ENCODE measurements around the gene IGFBP4. TPM values are rescaled to one million over a fixed set of nuclear protein-coding genes. Genes with fewer than 3 reads are reported as not detected.

Gene IGFBP4
- polyA plus RNA-seq, 2 donors: 34.1 to 80.6 TPM

- WGBS, 2 donors: 9 to 18% methylated on average over 15 of the region's 15 CpGs
- peak overlapping the region; percentile 63 to 74 for H3K4me3 ChIP-seq (ENCODE audit: low read depth in 1 of 2, low read length in 2 of 2)
- H3K9me3 ChIP-seq (ENCODE audit: control insufficient read depth in 2 of 2, insufficient read depth in 1 of 2, low read depth in 1 of 2, low read length in 1 of 2): no peaks in the 10 kb centered on the region
- peak overlapping the region; percentile 90 to 94 for H3K27ac ChIP-seq (ENCODE audit: low read depth in 2 of 2, low read length in 1 of 2)
- no peaks in the 10 kb centered on the region for H3K27me3 ChIP-seq (ENCODE audit: control insufficient read depth in 1 of 2, insufficient read depth in 2 of 2, low read length in 2 of 2)
- peaks cover 0 to 3% of the 10 kb centered on the region in 2 donors for H3K36me3 ChIP-seq (ENCODE audit: control insufficient read depth in 2 of 2, insufficient read depth in 2 of 2, low read length in 1 of 2)
- H3K4me1 ChIP-seq (ENCODE audit: control insufficient read depth in 2 of 2, insufficient read depth in 2 of 2, low read length in 1 of 2): peaks cover 3 to 27% of the 10 kb centered on the region in 2 donors
These were observed 994 bp downstream of the IGFBP4 start for GRCh38 chr17:40443988-40444899.

- H3K4me3 ChIP-seq (ENCODE audit: low read depth in 1 of 2, low read length in 2 of 2): peak overlapping the region; percentile 63 to 74
- H3K9me3 ChIP-seq (ENCODE audit: control insufficient read depth in 2 of 2, insufficient read depth in 1 of 2, low read depth in 1 of 2, low read length in 1 of 2): no peaks in the 10 kb centered on the region
- no peaks in the 10 kb centered on the region for H3K27me3 ChIP-seq (ENCODE audit: control insufficient read depth in 1 of 2, insufficient read depth in 2 of 2, low read length in 2 of 2)
- H3K27ac ChIP-seq (ENCODE audit: low read depth in 2 of 2, low read length in 1 of 2): peak overlapping the region; percentile 85 to 94
- H3K4me1 ChIP-seq (ENCODE audit: control insufficient read depth in 2 of 2, insufficient read depth in 2 of 2, low read length in 1 of 2): peaks cover 3 to 27% of the 10 kb centered on the region in 2 donors
- 43 to 49% methylated on average over 11 of the region's 11 CpGs for WGBS, 2 donors
- H3K36me3 ChIP-seq (ENCODE audit: control insufficient read depth in 2 of 2, insufficient read depth in 2 of 2, low read length in 1 of 2): peaks cover 0 to 3% of the 10 kb centered on the region in 2 donors
These were observed 2.7 kb downstream of the IGFBP4 start for GRCh38 chr17:40445751-40446468.

DNA sequence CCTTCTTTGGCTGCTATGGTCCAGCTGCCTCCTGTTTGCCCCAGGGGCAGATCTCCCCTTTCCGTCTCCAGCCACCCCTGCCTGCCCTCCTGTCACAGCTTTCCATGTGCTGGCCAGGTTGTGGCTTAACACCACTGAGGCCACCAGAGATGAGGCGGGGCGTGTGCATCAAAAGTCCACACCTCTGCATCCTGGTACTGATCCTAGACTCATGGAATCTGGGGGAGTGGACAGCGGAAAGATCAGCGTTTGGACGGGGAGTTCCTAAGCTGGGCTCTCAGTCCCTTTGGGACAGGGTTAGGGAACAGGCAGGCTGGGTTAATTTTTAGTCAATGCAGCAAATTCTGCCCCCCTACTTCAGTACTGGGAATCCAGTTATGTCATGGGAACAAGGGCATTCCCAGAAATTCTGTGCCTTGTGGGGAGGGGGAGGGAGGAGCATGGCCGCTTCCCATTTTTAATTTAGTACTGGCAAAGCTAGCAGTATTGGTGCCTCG, 3.9 kb downstream of the IGFBP4 start:
- WGBS, 2 donors: 48 to 65% methylated on average over 8 of the region's 8 CpGs
- peak overlapping the region; percentile 74 to 81 for H3K27ac ChIP-seq (ENCODE audit: low read depth in 2 of 2, low read length in 1 of 2)
- peaks cover 0 to 4% of the 10 kb centered on the region in 2 donors for H3K36me3 ChIP-seq (ENCODE audit: control insufficient read depth in 2 of 2, insufficient read depth in 2 of 2, low read length in 1 of 2)
- no peaks in the 10 kb centered on the region for H3K27me3 ChIP-seq (ENCODE audit: control insufficient read depth in 1 of 2, insufficient read depth in 2 of 2, low read length in 2 of 2)
- H3K4me1 ChIP-seq (ENCODE audit: control insufficient read depth in 2 of 2, insufficient read depth in 2 of 2, low read length in 1 of 2): peaks cover 3 to 29% of the 10 kb centered on the region in 2 donors
- peak overlapping the region in 1 of 2 donors; percentile 30 for H3K4me3 ChIP-seq (ENCODE audit: low read depth in 1 of 2, low read length in 2 of 2)
- no peaks in the 10 kb centered on the region for H3K9me3 ChIP-seq (ENCODE audit: control insufficient read depth in 2 of 2, insufficient read depth in 1 of 2, low read depth in 1 of 2, low read length in 1 of 2)

- Histone ChIP-seq H3K4me3 (ENCODE audit: low read depth in 1 of 2, low read length in 2 of 2) (peak overlapping the region in 1 of 2 donors; percentile 14), H3K4me1 (ENCODE audit: control insufficient read depth in 2 of 2, insufficient read depth in 2 of 2, low read length in 1 of 2) (peaks cover 3 to 29% of the 10 kb centered on the region in 2 donors), H3K36me3 (ENCODE audit: control insufficient read depth in 2 of 2, insufficient read depth in 2 of 2, low read length in 1 of 2) (peaks cover 0 to 8% of the 10 kb centered on the region in 2 donors), H3K27ac (ENCODE audit: low read depth in 2 of 2, low read length in 1 of 2) (peak overlapping the region; percentile 74 to 81), H3K27me3 (ENCODE audit: control insufficient read depth in 1 of 2, insufficient read depth in 2 of 2, low read length in 2 of 2) (no peaks in the 10 kb centered on the region), H3K9me3 (ENCODE audit: control insufficient read depth in 2 of 2, insufficient read depth in 1 of 2, low read depth in 1 of 2, low read length in 1 of 2) (no peaks in the 10 kb centered on the region)
- 59 to 74% methylated on average over 4 of the region's 4 CpGs for WGBS, 2 donors
These were observed 4.6 kb downstream of the IGFBP4 start for GRCh38 chr17:40447806-40448205.

- 16 to 26% methylated on average over 8 of the region's 8 CpGs for WGBS, 2 donors
- peak overlapping the region; percentile 74 to 81 for H3K27ac ChIP-seq (ENCODE audit: low read depth in 2 of 2, low read length in 1 of 2)
- H3K4me1 ChIP-seq (ENCODE audit: control insufficient read depth in 2 of 2, insufficient read depth in 2 of 2, low read length in 1 of 2): peaks cover 5 to 29% of the 10 kb centered on the region in 2 donors
- no peaks in the 10 kb centered on the region for H3K27me3 ChIP-seq (ENCODE audit: control insufficient read depth in 1 of 2, insufficient read depth in 2 of 2, low read length in 2 of 2)
- no peak overlapping the region for H3K4me3 ChIP-seq (ENCODE audit: low read depth in 1 of 2, low read length in 2 of 2)
- no peaks in the 10 kb centered on the region for H3K9me3 ChIP-seq (ENCODE audit: control insufficient read depth in 2 of 2, insufficient read depth in 1 of 2, low read depth in 1 of 2, low read length in 1 of 2)
- H3K36me3 ChIP-seq (ENCODE audit: control insufficient read depth in 2 of 2, insufficient read depth in 2 of 2, low read length in 1 of 2): peaks cover 0 to 12% of the 10 kb centered on the region in 2 donors
These were observed 5.0 kb downstream of the IGFBP4 start for GRCh38 chr17:40448213-40448638.

GRCh38 chr17:40448639-40449261, 5.5 kb downstream of the IGFBP4 start:
- 29 to 33% methylated on average over 7 of the region's 7 CpGs for WGBS, 2 donors
- peak overlapping the region; percentile 74 to 81 for H3K27ac ChIP-seq (ENCODE audit: low read depth in 2 of 2, low read length in 1 of 2)
- H3K4me3 ChIP-seq (ENCODE audit: low read depth in 1 of 2, low read length in 2 of 2): peak overlapping the region in 1 of 2 donors; percentile 9
- H3K27me3 ChIP-seq (ENCODE audit: control insufficient read depth in 1 of 2, insufficient read depth in 2 of 2, low read length in 2 of 2): no peaks in the 10 kb centered on the region
- H3K4me1 ChIP-seq (ENCODE audit: control insufficient read depth in 2 of 2, insufficient read depth in 2 of 2, low read length in 1 of 2): peaks cover 5 to 29% of the 10 kb centered on the region in 2 donors
- no peaks in the 10 kb centered on the region for H3K9me3 ChIP-seq (ENCODE audit: control insufficient read depth in 2 of 2, insufficient read depth in 1 of 2, low read depth in 1 of 2, low read length in 1 of 2)
- peaks cover 0 to 14% of the 10 kb centered on the region in 2 donors for H3K36me3 ChIP-seq (ENCODE audit: control insufficient read depth in 2 of 2, insufficient read depth in 2 of 2, low read length in 1 of 2)

GRCh38 chr17:40450175-40450574, 6.9 kb downstream of the IGFBP4 start:
- Histone ChIP-seq H3K9me3 (ENCODE audit: control insufficient read depth in 2 of 2, insufficient read depth in 1 of 2, low read depth in 1 of 2, low read length in 1 of 2) (no peaks in the 10 kb centered on the region), H3K27me3 (ENCODE audit: control insufficient read depth in 1 of 2, insufficient read depth in 2 of 2, low read length in 2 of 2) (no peaks in the 10 kb centered on the region), H3K27ac (ENCODE audit: low read depth in 2 of 2, low read length in 1 of 2) (peak overlapping the region in 1 of 2 donors; percentile 5), H3K4me1 (ENCODE audit: control insufficient read depth in 2 of 2, insufficient read depth in 2 of 2, low read length in 1 of 2) (peaks cover 5 to 28% of the 10 kb centered on the region in 2 donors), H3K4me3 (ENCODE audit: low read depth in 1 of 2, low read length in 2 of 2) (no peak overlapping the region), H3K36me3 (ENCODE audit: control insufficient read depth in 2 of 2, insufficient read depth in 2 of 2, low read length in 1 of 2) (peaks cover 0 to 25% of the 10 kb centered on the region in 2 donors)
- 81 to 82% methylated on average over 3 of the region's 3 CpGs for WGBS, 2 donors

DNA sequence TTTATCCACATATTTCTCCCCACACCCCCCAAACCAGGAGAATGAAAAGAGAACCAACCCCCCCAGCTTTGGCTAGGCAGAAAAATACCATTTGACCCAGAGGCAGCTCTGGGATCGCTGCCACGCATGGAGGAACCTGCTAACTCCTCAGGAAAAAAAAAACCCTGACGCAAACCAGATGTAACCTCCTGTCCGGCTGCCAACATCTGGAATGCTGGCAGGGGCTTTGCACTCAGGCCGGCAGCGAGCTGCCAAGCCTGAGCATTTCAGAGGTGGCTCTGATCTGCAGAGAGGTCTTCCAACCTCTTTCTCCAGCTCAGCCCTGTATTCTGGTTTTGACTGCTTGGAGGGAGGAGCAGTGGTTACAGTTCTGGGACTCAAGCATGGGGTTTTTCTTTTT, 8.2 kb downstream of the IGFBP4 start:
- peaks cover 0 to 27% of the 10 kb centered on the region in 2 donors for H3K36me3 ChIP-seq (ENCODE audit: control insufficient read depth in 2 of 2, insufficient read depth in 2 of 2, low read length in 1 of 2)
- WGBS, 2 donors: 21 to 37% methylated on average over 6 of the region's 6 CpGs
- no peak overlapping the region for H3K4me3 ChIP-seq (ENCODE audit: low read depth in 1 of 2, low read length in 2 of 2)
- H3K27ac ChIP-seq (ENCODE audit: low read depth in 2 of 2, low read length in 1 of 2): peak overlapping the region in 1 of 2 donors; percentile 21
- no peaks in the 10 kb centered on the region for H3K9me3 ChIP-seq (ENCODE audit: control insufficient read depth in 2 of 2, insufficient read depth in 1 of 2, low read depth in 1 of 2, low read length in 1 of 2)
- H3K27me3 ChIP-seq (ENCODE audit: control insufficient read depth in 1 of 2, insufficient read depth in 2 of 2, low read length in 2 of 2): no peaks in the 10 kb centered on the region
- peaks cover 2 to 28% of the 10 kb centered on the region in 2 donors for H3K4me1 ChIP-seq (ENCODE audit: control insufficient read depth in 2 of 2, insufficient read depth in 2 of 2, low read length in 1 of 2)

DNA sequence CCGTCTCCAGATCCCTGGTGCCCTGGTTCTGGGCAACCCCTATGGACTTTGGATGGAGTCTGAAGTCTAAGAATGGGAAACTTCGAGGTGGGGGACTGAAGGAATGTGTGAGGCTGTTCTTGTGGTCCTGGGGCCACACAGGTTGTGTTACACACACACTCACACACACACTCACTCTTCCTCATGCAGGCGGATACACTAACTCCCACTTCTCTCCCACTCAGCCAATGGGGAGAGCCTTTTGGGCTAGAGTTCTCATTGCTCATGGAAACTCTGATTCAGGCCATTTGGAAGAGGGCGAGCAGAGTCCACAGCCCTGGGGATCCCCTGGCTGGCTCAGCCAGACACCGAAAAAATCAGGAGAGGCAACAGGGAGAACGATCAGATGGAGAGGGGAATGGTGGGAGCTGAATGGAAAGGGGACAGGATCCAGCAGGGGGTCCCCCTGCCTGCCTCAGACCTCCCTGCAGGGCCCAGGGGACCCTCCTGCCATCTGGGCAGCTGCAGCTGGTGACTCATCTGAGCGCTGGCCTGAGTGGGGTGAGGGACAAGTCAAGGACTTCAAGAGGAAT, 9.1 kb downstream of the IGFBP4 start:
- Histone ChIP-seq H3K9me3 (ENCODE audit: control insufficient read depth in 2 of 2, insufficient read depth in 1 of 2, low read depth in 1 of 2, low read length in 1 of 2) (no peaks in the 10 kb centered on the region), H3K4me1 (ENCODE audit: control insufficient read depth in 2 of 2, insufficient read depth in 2 of 2, low read length in 1 of 2) (peaks cover 2 to 24% of the 10 kb centered on the region in 2 donors), H3K4me3 (ENCODE audit: low read depth in 1 of 2, low read length in 2 of 2) (no peak overlapping the region), H3K36me3 (ENCODE audit: control insufficient read depth in 2 of 2, insufficient read depth in 2 of 2, low read length in 1 of 2) (peaks cover 0 to 27% of the 10 kb centered on the region in 2 donors), H3K27ac (ENCODE audit: low read depth in 2 of 2, low read length in 1 of 2) (peak overlapping the region; percentile 51 to 59), H3K27me3 (ENCODE audit: control insufficient read depth in 1 of 2, insufficient read depth in 2 of 2, low read length in 2 of 2) (no peaks in the 10 kb centered on the region)
- 50 to 57% methylated on average over 7 of the region's 7 CpGs for WGBS, 2 donors
